Measurements from ENCODE around the gene ERMARD.

GRCh38 chr6:169795196-169795595 is 43.8 kb downstream of the ERMARD start:
- TF ChIP-seq MAX (IDR thresholded peaks at IDR 0.05) (no peak), EP300 (IDR thresholded peaks at IDR 0.05; ENCODE audit: borderline replicate concordance) (no peak), RAD21 (IDR thresholded peaks at IDR 0.05; ENCODE audit: low read depth) (no peak), NFIC (IDR thresholded peaks at IDR 0.05) (no peak), REST (IDR thresholded peaks at IDR 0.05; ENCODE audit: low read depth) (no peak), CREB1 (IDR thresholded peaks at IDR 0.05; ENCODE audit: low read depth) (no peak), YY1 (IDR thresholded peaks at IDR 0.05; ENCODE audit: low read depth) (no peak)

Measured in Ishikawa (cell line).